HepG2 (cell line): ENCODE data around the gene SOCS3. TPM values are rescaled to one million over a fixed set of nuclear protein-coding genes. Genes with fewer than 3 reads are reported as not detected.

Experiments used
- CAMTA2 ChIP-seq: sonication (generic); formaldehyde crosslinking; IDR thresholded peaks from 2 replicates; pipeline ENCODE4 v1.4.0; 2020; ENCODE audit warnings: mild to moderate bottlenecking, missing genetic modification reagents, borderline replicate concordance
- FOXK1 ChIP-seq: sonication (generic); formaldehyde crosslinking; IDR thresholded peaks from 2 replicates; pipeline ENCODE4 v1.4.0; 2020; ENCODE audit warnings: low read depth, missing genetic modification reagents, borderline replicate concordance
- HOXA3 ChIP-seq: sonication (generic); formaldehyde crosslinking; IDR thresholded peaks from 2 replicates; pipeline ENCODE4 v1.5.0; 2020; ENCODE audit warnings: missing genetic modification reagents
- IKZF1 ChIP-seq: fragments of 450-650 bp; IDR thresholded peaks from 2 replicates; pipeline ENCODE4 v1.7.1; 2016
- LBX2 ChIP-seq: sonication (generic); formaldehyde crosslinking; IDR thresholded peaks from 2 replicates; pipeline ENCODE4 v1.5.0; 2020; ENCODE audit warnings: missing genetic modification reagents, mild to moderate bottlenecking, borderline replicate concordance
- LRRFIP1 ChIP-seq: sonication (generic); formaldehyde crosslinking; conservative IDR thresholded peaks from 2 replicates; pipeline ENCODE4 v1.4.0; 2020; ENCODE audit warnings: missing genetic modification reagents
- MIXL1 ChIP-seq: IDR thresholded peaks from 2 replicates; pipeline ENCODE4 v1.6.1; 2016
- NFKBIZ ChIP-seq: IDR thresholded peaks from 2 replicates; pipeline ENCODE4 v1.6.1; 2018; ENCODE audit warnings: missing genetic modification reagents, missing compliant biosample characterization
- SALL2 ChIP-seq: sonication (generic); formaldehyde crosslinking; IDR thresholded peaks from 2 replicates; pipeline ENCODE4 v1.8.1; 2023; ENCODE audit warnings: mild to moderate bottlenecking, missing genetic modification reagents, inconsistent platforms
- SNAPC4 ChIP-seq: sonication (generic); formaldehyde crosslinking; IDR thresholded peaks from 2 replicates; pipeline ENCODE4 v1.4.0; 2020; ENCODE audit warnings: mild to moderate bottlenecking, missing genetic modification reagents
- ZFYVE20 ChIP-seq: sonication (generic); formaldehyde crosslinking; IDR thresholded peaks from 2 replicates; pipeline ENCODE4 v1.8.0; 2023; ENCODE audit warnings: low read depth, mild to moderate bottlenecking, moderate library complexity, missing genetic modification reagents, borderline replicate concordance
- ZNF256 ChIP-seq: sonication (generic); formaldehyde crosslinking; conservative IDR thresholded peaks from 2 replicates; pipeline ENCODE4 v1.4.0; 2020; ENCODE audit warnings: missing genetic modification reagents
- ZNF296 ChIP-seq: sonication (generic); formaldehyde crosslinking; conservative IDR thresholded peaks from 2 replicates; pipeline ENCODE4 v1.5.0; 2020; ENCODE audit warnings: mild to moderate bottlenecking, missing genetic modification reagents
- ZNF577 ChIP-seq: sonication (generic); formaldehyde crosslinking; IDR thresholded peaks from 2 replicates; pipeline ENCODE4 v1.4.0; 2020; ENCODE audit warnings: mild to moderate bottlenecking, low read depth, missing genetic modification reagents, borderline replicate concordance
- ZNF678 ChIP-seq: sonication (generic); formaldehyde crosslinking; IDR thresholded peaks from 2 replicates; pipeline ENCODE4 v1.4.0; 2020; ENCODE audit warnings: mild to moderate bottlenecking, missing genetic modification reagents
- ZNF749 ChIP-seq: sonication (generic); formaldehyde crosslinking; IDR thresholded peaks from 2 replicates; pipeline ENCODE4 v1.8.0; 2022; ENCODE audit warnings: mild to moderate bottlenecking, missing genetic modification reagents, moderate library complexity, borderline replicate concordance
- ZNF790 ChIP-seq: sonication (generic); formaldehyde crosslinking; IDR thresholded peaks from 2 replicates; pipeline ENCODE4 v1.8.0; 2022; ENCODE audit warnings: missing genetic modification reagents, mild to moderate bottlenecking, borderline replicate concordance
- polyA plus RNA-seq, 8 experiments: library from polyadenylated mRNA; depleted of rRNA in 3 of 8; stranded (reverse) in 7 of 8; unstranded in 1 of 8; fragments of >200 nt; fragmentation: Illumina TruSeq in 4 of 8; extraction: Trizol in 4 of 8; gene quantifications; 2 replicates each; pipeline versions ENCODE4 v1.2.1 to v1.2.3, GENCODE V29; 2011 to 2016; ENCODE audit warnings: low read depth in 4 of 8, missing spikeins in 1 of 8, mixed read lengths in 1 of 8; ENCODE audit not compliant: insufficient read depth in 1 of 8
- total RNA-seq, 5 experiments: library from RNA; depleted of rRNA; stranded (reverse); fragments of >200 nt; fragmentation: Illumina TruSeq; extraction: Trizol; gene quantifications; 2 replicates each; pipeline ENCODE4 v1.2.3, GENCODE V29; 2016; ENCODE audit warnings: low read depth in 1 of 5
- TF ChIP-seq, protein P1 (sequence below), 2 experiments: sonication (generic) in 1 of 2; formaldehyde crosslinking in 1 of 2; IDR thresholded peaks; 2 replicates each; pipeline versions ENCODE4 v1.5.1 to v1.6.1; 2011 to 2020; ENCODE audit warnings: borderline replicate concordance in 1 of 2, low read depth in 1 of 2, low read length in 1 of 2, mild to moderate bottlenecking in 1 of 2, missing genetic modification reagents in 1 of 2, moderate library complexity in 1 of 2

SOCS3 gene
- total and polyA plus RNA-seq, 2 of the 13 experiments (the other 11 are each of a cell fraction or from before 2014, with no cell fraction given): 0.77 to 2.4 TPM

- no peak for TF ChIP-seq ZNF296 (CRISPR knock-in tag)
- no peak for TF ChIP-seq LRRFIP1 (CRISPR knock-in tag)
- no peak for TF ChIP-seq IKZF1
- TF ChIP-seq NFKBIZ (CRISPR knock-in tag): 0 out of 2 replicates have a peak, but pooled peaks have one; percentile 40
- TF ChIP-seq CAMTA2 (CRISPR knock-in tag): peak; percentile 51; the same call in 1 of the 2 replicates
- TF ChIP-seq SALL2: peak; percentile 89
- no peak for TF ChIP-seq ZNF678 (CRISPR knock-in tag)
- TF ChIP-seq HOXA3 (CRISPR knock-in tag): peak; percentile 67
- TF ChIP-seq, protein P1, sequence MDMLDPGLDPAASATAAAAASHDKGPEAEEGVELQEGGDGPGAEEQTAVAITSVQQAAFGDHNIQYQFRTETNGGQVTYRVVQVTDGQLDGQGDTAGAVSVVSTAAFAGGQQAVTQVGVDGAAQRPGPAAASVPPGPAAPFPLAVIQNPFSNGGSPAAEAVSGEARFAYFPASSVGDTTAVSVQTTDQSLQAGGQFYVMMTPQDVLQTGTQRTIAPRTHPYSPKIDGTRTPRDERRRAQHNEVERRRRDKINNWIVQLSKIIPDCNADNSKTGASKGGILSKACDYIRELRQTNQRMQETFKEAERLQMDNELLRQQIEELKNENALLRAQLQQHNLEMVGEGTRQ (IDR thresholded peaks at IDR 0.05; ENCODE audit: low read depth, low read length): no peak
- TF ChIP-seq, protein P1 (CRISPR knock-in tag; IDR thresholded peaks at IDR 0.05; ENCODE audit: borderline replicate concordance): no peak
- TF ChIP-seq ZNF577: no peak
- no peak for TF ChIP-seq ZFYVE20 (CRISPR knock-in tag)
- no peak for TF ChIP-seq LBX2 (CRISPR knock-in tag)
- no peak for TF ChIP-seq ZNF790
- peak; percentile 56; the same call in 1 of the 2 replicates for TF ChIP-seq MIXL1 (CRISPR knock-in tag)
- peak; percentile 23; the same call in 1 of the 2 replicates for TF ChIP-seq ZNF749 (CRISPR knock-in tag)
- TF ChIP-seq FOXK1 (CRISPR knock-in tag): peak; percentile 44; the same call in 1 of the 2 replicates
- no peak for TF ChIP-seq ZNF256 (CRISPR knock-in tag)
- TF ChIP-seq SNAPC4: peak; percentile 70
Observed at GRCh38 chr17:78360371-78361224, 721 bp upstream of the SOCS3 start (continued).
